Duodenal mucosa (tissue), 2 donors: Measurements from ENCODE around the gene BRSK2.

Experiments
- H3K27ac ChIP-seq: one replicate; pipeline ENCODE4 v1.7.0; 2013; ENCODE audit warnings: low read depth, low read length
- H3K27me3 ChIP-seq, 2 donors: one replicate each; pipeline ENCODE4 v1.7.0; 2013; ENCODE audit warnings: low read length in 2 of 2, control low read depth in 1 of 2; ENCODE audit not compliant: insufficient read depth in 2 of 2, control insufficient read depth in 1 of 2
- H3K36me3 ChIP-seq, 2 donors: one replicate each; pipeline ENCODE4 v1.7.0; 2013; ENCODE audit warnings: low read length in 2 of 2, control low read depth in 1 of 2; ENCODE audit not compliant: insufficient read depth in 2 of 2, control insufficient read depth in 1 of 2
- H3K4me1 ChIP-seq, 2 donors: one replicate each; pipeline ENCODE4 v1.7.0; 2013; ENCODE audit warnings: low read length in 2 of 2, control low read depth in 1 of 2; ENCODE audit not compliant: insufficient read depth in 2 of 2, control insufficient read depth in 1 of 2
- H3K4me3 ChIP-seq, 2 donors: one replicate each; pipeline ENCODE4 v1.7.0; 2013; ENCODE audit warnings: low read length in 2 of 2, low read depth in 1 of 2
- H3K9ac ChIP-seq, 2 donors: one replicate each; pipeline ENCODE4 v1.7.0; 2013; ENCODE audit warnings: low read length in 2 of 2, low read depth in 1 of 2
- H3K9me3 ChIP-seq, 2 donors: one replicate each; pipeline ENCODE4 v1.7.0; 2013; ENCODE audit warnings: low read length in 2 of 2, control low read depth in 1 of 2; ENCODE audit not compliant: control insufficient read depth in 1 of 2

BRSK2 gene

GRCh38 chr11:1435820-1436467 is 46.2 kb downstream of the BRSK2 start:
- Histone ChIP-seq H3K4me1 (no peaks in the 10 kb centered on the region), H3K36me3 (no peaks in the 10 kb centered on the region), H3K9ac (no peak overlapping the region), H3K4me3 (no peak overlapping the region), H3K27me3 (peaks cover 0 to 3% of the 10 kb centered on the region in 2 donors), H3K9me3 (no peaks in the 10 kb centered on the region), H3K27ac (no peak overlapping the region)

- Histone ChIP-seq H3K4me1 (no peaks in the 10 kb centered on the region), H3K27ac (no peak overlapping the region), H3K4me3 (no peak overlapping the region), H3K9ac (no peak overlapping the region), H3K27me3 (peaks cover 0 to 3% of the 10 kb centered on the region in 2 donors), H3K9me3 (no peaks in the 10 kb centered on the region), H3K36me3 (no peaks in the 10 kb centered on the region)
Measured at GRCh38 chr11:1436468-1437039, 46.8 kb downstream of the BRSK2 start.

- no peak overlapping the region for H3K9ac ChIP-seq
- H3K27ac ChIP-seq = no peak overlapping the region
- H3K9me3 ChIP-seq = no peaks in the 10 kb centered on the region
- no peak overlapping the region for H3K4me3 ChIP-seq
- peaks cover 0 to 3% of the 10 kb centered on the region in 2 donors for H3K27me3 ChIP-seq
- H3K4me1 ChIP-seq = no peaks in the 10 kb centered on the region
- H3K36me3 ChIP-seq = no peaks in the 10 kb centered on the region
Measured at GRCh38 chr11:1437500-1437899, 47.8 kb downstream of the BRSK2 start.

- H3K9me3 ChIP-seq = no peaks in the 10 kb centered on the region
Measured at GRCh38 chr11:1438261-1438966, 48.7 kb downstream of the BRSK2 start.

GRCh38 chr11:1438967-1439330 is 49.2 kb downstream of the BRSK2 start:
- H3K27me3 ChIP-seq = peaks cover 0 to 6% of the 10 kb centered on the region in 2 donors

More at GRCh38 chr11:1438261-1438966, 48.7 kb downstream of the BRSK2 start:
- H3K36me3 ChIP-seq = no peaks in the 10 kb centered on the region
- H3K9ac ChIP-seq = no peak overlapping the region
- H3K27ac ChIP-seq = no peak overlapping the region
- H3K4me3 ChIP-seq = no peak overlapping the region
- no peaks in the 10 kb centered on the region for H3K4me1 ChIP-seq
- peaks cover 0 to 3% of the 10 kb centered on the region in 2 donors for H3K27me3 ChIP-seq

GRCh38 chr11:1439341-1439740 is 49.6 kb downstream of the BRSK2 start:
- H3K9ac ChIP-seq = no peak overlapping the region
- no peak overlapping the region for H3K27ac ChIP-seq
- H3K27me3 ChIP-seq = peaks cover 0 to 10% of the 10 kb centered on the region in 2 donors
- H3K36me3 ChIP-seq = no peaks in the 10 kb centered on the region
- no peak overlapping the region for H3K4me3 ChIP-seq
- H3K9me3 ChIP-seq = no peaks in the 10 kb centered on the region
- no peaks in the 10 kb centered on the region for H3K4me1 ChIP-seq

More at GRCh38 chr11:1438967-1439330, 49.2 kb downstream of the BRSK2 start:
- Histone ChIP-seq H3K36me3 (no peaks in the 10 kb centered on the region), H3K9me3 (no peaks in the 10 kb centered on the region), H3K4me1 (no peaks in the 10 kb centered on the region), H3K9ac (no peak overlapping the region), H3K27ac (no peak overlapping the region), H3K4me3 (no peak overlapping the region)

- Histone ChIP-seq H3K27me3 (peaks cover 0 to 11% of the 10 kb centered on the region in 2 donors), H3K36me3 (no peaks in the 10 kb centered on the region), H3K9ac (no peak overlapping the region), H3K4me3 (no peak overlapping the region), H3K27ac (no peak overlapping the region), H3K9me3 (no peaks in the 10 kb centered on the region), H3K4me1 (no peaks in the 10 kb centered on the region)
Measured at GRCh38 chr11:1440066-1440465, 50.3 kb downstream of the BRSK2 start.

- Histone ChIP-seq H3K9me3 (no peaks in the 10 kb centered on the region), H3K9ac (no peak overlapping the region), H3K4me1 (no peaks in the 10 kb centered on the region), H3K27ac (no peak overlapping the region), H3K27me3 (peaks cover 0 to 11% of the 10 kb centered on the region in 2 donors), H3K4me3 (no peak overlapping the region), H3K36me3 (no peaks in the 10 kb centered on the region)
Measured at GRCh38 chr11:1440496-1440895, 50.8 kb downstream of the BRSK2 start.

GRCh38 chr11:1442163-1442562 is 52.4 kb downstream of the BRSK2 start:
- H3K9ac ChIP-seq = no peak overlapping the region
- H3K4me3 ChIP-seq = no peak overlapping the region
- H3K27me3 ChIP-seq = peaks cover 0 to 8% of the 10 kb centered on the region in 2 donors
- H3K9me3 ChIP-seq = no peaks in the 10 kb centered on the region
- no peaks in the 10 kb centered on the region for H3K4me1 ChIP-seq
- no peak overlapping the region for H3K27ac ChIP-seq
- H3K36me3 ChIP-seq = no peaks in the 10 kb centered on the region

- no peaks in the 10 kb centered on the region for H3K9me3 ChIP-seq
- no peak overlapping the region for H3K4me3 ChIP-seq
- H3K27ac ChIP-seq = no peak overlapping the region
- no peaks in the 10 kb centered on the region for H3K36me3 ChIP-seq
- H3K9ac ChIP-seq = no peak overlapping the region
- no peaks in the 10 kb centered on the region for H3K4me1 ChIP-seq
- peaks cover 0 to 8% of the 10 kb centered on the region in 2 donors for H3K27me3 ChIP-seq
Measured at GRCh38 chr11:1442807-1443366, 53.2 kb downstream of the BRSK2 start.
